ENCODE data around the gene FAM200C. TPM values are rescaled to one million over a fixed set of nuclear protein-coding genes. Genes with fewer than 3 reads are reported as not detected.

The FAM200C gene
- total and polyA plus RNA-seq, 9 of the 15 experiments (the other 6 are each of a cell fraction or from before 2014, with no cell fraction given) = 1.3 to 7.0 (median 1.8) TPM

DNA sequence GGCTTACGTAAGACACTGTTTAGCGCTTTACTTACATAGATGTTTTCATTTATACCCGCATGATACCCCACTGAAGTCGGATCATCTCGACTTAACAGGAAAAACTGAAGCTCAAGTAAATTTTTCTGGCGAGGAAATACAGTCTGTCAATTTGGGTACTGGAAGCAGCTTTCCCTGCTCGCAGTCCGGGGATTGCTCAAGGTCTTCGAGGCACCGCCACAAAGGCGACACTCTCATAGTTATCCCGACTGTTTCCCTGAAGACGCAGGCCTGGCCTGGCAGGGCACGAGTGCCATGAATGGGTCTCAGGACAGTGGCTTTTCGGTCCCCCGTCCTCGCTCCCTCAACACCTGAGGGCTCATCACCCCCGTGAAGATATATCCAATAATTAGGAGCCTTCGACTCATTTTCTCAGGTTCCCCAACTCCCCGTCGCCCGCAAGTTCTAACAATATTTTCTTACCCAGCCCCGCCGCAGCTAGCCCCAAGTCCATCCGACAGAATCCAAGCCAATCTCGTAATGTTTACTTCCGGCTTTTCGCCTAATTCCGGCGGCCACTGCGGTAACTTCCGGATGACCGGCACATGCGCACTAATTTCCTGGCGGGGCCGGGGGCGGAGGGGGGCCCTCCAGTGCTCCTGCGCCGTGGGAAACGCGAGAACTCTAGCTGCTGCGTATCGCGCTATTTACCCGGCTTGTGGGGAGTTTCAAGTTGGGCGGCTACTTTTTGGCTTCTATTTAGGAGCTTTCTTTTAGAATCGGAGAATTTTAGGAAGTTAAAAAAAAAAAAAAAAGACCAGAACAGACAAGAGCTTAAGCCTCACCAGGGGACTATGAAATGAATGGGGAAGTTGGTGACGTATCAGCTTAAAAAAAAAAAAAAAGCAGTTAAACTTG, 19.0 kb upstream of the FAM200C start, which contains the start of gene SLU7 (continued):
- TF ChIP-seq, protein P1, sequence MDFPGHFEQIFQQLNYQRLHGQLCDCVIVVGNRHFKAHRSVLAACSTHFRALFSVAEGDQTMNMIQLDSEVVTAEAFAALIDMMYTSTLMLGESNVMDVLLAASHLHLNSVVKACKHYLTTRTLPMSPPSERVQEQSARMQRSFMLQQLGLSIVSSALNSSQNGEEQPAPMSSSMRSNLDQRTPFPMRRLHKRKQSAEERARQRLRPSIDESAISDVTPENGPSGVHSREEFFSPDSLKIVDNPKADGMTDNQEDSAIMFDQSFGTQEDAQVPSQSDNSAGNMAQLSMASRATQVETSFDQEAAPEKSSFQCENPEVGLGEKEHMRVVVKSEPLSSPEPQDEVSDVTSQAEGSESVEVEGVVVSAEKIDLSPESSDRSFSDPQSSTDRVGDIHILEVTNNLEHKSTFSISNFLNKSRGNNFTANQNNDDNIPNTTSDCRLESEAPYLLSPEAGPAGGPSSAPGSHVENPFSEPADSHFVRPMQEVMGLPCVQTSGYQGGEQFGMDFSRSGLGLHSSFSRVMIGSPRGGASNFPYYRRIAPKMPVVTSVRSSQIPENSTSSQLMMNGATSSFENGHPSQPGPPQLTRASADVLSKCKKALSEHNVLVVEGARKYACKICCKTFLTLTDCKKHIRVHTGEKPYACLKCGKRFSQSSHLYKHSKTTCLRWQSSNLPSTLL (IDR thresholded peaks at IDR 0.05) = no peak
- no peak for TF ChIP-seq NCOA1 (IDR thresholded peaks at IDR 0.05; ENCODE audit: low read depth)
- TF ChIP-seq, protein P2, sequence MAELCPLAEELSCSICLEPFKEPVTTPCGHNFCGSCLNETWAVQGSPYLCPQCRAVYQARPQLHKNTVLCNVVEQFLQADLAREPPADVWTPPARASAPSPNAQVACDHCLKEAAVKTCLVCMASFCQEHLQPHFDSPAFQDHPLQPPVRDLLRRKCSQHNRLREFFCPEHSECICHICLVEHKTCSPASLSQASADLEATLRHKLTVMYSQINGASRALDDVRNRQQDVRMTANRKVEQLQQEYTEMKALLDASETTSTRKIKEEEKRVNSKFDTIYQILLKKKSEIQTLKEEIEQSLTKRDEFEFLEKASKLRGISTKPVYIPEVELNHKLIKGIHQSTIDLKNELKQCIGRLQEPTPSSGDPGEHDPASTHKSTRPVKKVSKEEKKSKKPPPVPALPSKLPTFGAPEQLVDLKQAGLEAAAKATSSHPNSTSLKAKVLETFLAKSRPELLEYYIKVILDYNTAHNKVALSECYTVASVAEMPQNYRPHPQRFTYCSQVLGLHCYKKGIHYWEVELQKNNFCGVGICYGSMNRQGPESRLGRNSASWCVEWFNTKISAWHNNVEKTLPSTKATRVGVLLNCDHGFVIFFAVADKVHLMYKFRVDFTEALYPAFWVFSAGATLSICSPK (IDR thresholded peaks at IDR 0.05; ENCODE audit: borderline replicate concordance) = no peak
- peak; percentile 41; the same call in 1 of the 2 replicates for TF ChIP-seq ATF7 (IDR thresholded peaks at IDR 0.05)
- no peak for TF ChIP-seq SETDB1 (IDR thresholded peaks at IDR 0.05; ENCODE audit: low read length)
- peak in 1 of 2 experiments; percentile 40; a peak in 2 of 4 replicates for TF ChIP-seq TEAD1 (CRISPR knock-in tag; IDR thresholded peaks at IDR 0.05)
- TF ChIP-seq, protein P3, sequence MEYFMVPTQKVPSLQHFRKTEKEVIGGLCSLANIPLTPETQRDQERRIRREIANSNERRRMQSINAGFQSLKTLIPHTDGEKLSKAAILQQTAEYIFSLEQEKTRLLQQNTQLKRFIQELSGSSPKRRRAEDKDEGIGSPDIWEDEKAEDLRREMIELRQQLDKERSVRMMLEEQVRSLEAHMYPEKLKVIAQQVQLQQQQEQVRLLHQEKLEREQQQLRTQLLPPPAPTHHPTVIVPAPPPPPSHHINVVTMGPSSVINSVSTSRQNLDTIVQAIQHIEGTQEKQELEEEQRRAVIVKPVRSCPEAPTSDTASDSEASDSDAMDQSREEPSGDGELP (CRISPR knock-in tag; IDR thresholded peaks at IDR 0.05; ENCODE audit: borderline replicate concordance) = peak; percentile 30; the same call in 1 of the 2 replicates
- no peak for TF ChIP-seq TCF3 (CRISPR knock-in tag; IDR thresholded peaks at IDR 0.05)
- TF ChIP-seq SRSF3 (IDR thresholded peaks at IDR 0.05; ENCODE audit: insufficient read depth, low read length) = no peak
- TF ChIP-seq CBX2 (IDR thresholded peaks at IDR 0.05; ENCODE audit: insufficient read depth, low read length, poor library complexity, severe bottlenecking) = no peak
- TF ChIP-seq PTTG1 (tag; IDR thresholded peaks at IDR 0.05; ENCODE audit: low read depth) = no peak
- TF ChIP-seq, protein P4, sequence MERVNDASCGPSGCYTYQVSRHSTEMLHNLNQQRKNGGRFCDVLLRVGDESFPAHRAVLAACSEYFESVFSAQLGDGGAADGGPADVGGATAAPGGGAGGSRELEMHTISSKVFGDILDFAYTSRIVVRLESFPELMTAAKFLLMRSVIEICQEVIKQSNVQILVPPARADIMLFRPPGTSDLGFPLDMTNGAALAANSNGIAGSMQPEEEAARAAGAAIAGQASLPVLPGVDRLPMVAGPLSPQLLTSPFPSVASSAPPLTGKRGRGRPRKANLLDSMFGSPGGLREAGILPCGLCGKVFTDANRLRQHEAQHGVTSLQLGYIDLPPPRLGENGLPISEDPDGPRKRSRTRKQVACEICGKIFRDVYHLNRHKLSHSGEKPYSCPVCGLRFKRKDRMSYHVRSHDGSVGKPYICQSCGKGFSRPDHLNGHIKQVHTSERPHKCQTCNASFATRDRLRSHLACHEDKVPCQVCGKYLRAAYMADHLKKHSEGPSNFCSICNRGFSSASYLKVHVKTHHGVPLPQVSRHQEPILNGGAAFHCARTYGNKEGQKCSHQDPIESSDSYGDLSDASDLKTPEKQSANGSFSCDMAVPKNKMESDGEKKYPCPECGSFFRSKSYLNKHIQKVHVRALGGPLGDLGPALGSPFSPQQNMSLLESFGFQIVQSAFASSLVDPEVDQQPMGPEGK (CRISPR knock-in tag; IDR thresholded peaks at IDR 0.05; ENCODE audit: borderline replicate concordance) = no peak
- no peak for TF ChIP-seq XRCC5 (IDR thresholded peaks at IDR 0.05; ENCODE audit: low read depth, low read length)
- no peak for TF ChIP-seq TARDBP (IDR thresholded peaks at IDR 0.05)
- TF ChIP-seq POLR2AphosphoS5 (IDR thresholded peaks at IDR 0.05; ENCODE audit: control insufficient read depth, insufficient read depth, low read depth, low read length) = peak; percentile 89
- 0 out of 2 replicates have a peak, but pooled peaks have one; percentile 10 for TF ChIP-seq ERF (CRISPR knock-in tag; IDR thresholded peaks at IDR 0.05)
- TF ChIP-seq TGIF2 (CRISPR knock-in tag; IDR thresholded peaks at IDR 0.05) = no peak
- no peak for TF ChIP-seq ZNF586 (CRISPR knock-in tag; conservative IDR thresholded peaks at IDR 0.05)
- TF ChIP-seq, protein P5, sequence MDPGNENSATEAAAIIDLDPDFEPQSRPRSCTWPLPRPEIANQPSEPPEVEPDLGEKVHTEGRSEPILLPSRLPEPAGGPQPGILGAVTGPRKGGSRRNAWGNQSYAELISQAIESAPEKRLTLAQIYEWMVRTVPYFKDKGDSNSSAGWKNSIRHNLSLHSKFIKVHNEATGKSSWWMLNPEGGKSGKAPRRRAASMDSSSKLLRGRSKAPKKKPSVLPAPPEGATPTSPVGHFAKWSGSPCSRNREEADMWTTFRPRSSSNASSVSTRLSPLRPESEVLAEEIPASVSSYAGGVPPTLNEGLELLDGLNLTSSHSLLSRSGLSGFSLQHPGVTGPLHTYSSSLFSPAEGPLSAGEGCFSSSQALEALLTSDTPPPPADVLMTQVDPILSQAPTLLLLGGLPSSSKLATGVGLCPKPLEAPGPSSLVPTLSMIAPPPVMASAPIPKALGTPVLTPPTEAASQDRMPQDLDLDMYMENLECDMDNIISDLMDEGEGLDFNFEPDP (CRISPR knock-in tag; IDR thresholded peaks at IDR 0.05) = no peak

All from K562 (cell line).